ENCODE measurements around the gene CIRBP.
"Not testable (repeated sequence)": the region's sequence is repeated elsewhere in the genome, so short reads cannot be mapped to it uniquely, and the experiment has no call there.

- TF ChIP-seq, protein P1, sequence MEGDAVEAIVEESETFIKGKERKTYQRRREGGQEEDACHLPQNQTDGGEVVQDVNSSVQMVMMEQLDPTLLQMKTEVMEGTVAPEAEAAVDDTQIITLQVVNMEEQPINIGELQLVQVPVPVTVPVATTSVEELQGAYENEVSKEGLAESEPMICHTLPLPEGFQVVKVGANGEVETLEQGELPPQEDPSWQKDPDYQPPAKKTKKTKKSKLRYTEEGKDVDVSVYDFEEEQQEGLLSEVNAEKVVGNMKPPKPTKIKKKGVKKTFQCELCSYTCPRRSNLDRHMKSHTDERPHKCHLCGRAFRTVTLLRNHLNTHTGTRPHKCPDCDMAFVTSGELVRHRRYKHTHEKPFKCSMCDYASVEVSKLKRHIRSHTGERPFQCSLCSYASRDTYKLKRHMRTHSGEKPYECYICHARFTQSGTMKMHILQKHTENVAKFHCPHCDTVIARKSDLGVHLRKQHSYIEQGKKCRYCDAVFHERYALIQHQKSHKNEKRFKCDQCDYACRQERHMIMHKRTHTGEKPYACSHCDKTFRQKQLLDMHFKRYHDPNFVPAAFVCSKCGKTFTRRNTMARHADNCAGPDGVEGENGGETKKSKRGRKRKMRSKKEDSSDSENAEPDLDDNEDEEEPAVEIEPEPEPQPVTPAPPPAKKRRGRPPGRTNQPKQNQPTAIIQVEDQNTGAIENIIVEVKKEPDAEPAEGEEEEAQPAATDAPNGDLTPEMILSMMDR (IDR thresholded peaks at IDR 0.05; ENCODE audit: insufficient read depth, low read depth, low read length) = not testable (repeated sequence)
- not testable (repeated sequence) for TF ChIP-seq EZH2 (IDR thresholded peaks at IDR 0.05; ENCODE audit: insufficient read depth, low read length)
These were observed 36.2 kb downstream of the CIRBP start for GRCh38 chr19:1305354-1305753.

All from astrocyte (in vitro differentiated cells and primary cell).